Measurements from ENCODE around the gene GBP1. TPM values are rescaled to one million over a fixed set of nuclear protein-coding genes. Genes with fewer than 3 reads are reported as not detected.
A peak's percentile ranks its signal among the peaks of the same experiment; 100 is the strongest.
"Not testable (repeated sequence)": the region's sequence is repeated elsewhere in the genome, so short reads cannot be mapped to it uniquely, and the experiment has no call there.

Gene GBP1, protein sequence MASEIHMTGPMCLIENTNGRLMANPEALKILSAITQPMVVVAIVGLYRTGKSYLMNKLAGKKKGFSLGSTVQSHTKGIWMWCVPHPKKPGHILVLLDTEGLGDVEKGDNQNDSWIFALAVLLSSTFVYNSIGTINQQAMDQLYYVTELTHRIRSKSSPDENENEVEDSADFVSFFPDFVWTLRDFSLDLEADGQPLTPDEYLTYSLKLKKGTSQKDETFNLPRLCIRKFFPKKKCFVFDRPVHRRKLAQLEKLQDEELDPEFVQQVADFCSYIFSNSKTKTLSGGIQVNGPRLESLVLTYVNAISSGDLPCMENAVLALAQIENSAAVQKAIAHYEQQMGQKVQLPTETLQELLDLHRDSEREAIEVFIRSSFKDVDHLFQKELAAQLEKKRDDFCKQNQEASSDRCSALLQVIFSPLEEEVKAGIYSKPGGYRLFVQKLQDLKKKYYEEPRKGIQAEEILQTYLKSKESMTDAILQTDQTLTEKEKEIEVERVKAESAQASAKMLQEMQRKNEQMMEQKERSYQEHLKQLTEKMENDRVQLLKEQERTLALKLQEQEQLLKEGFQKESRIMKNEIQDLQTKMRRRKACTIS
- not detected in 2 replicates for total RNA-seq (2014; rRNA removed; shearing (Covaris generic))

DNA sequence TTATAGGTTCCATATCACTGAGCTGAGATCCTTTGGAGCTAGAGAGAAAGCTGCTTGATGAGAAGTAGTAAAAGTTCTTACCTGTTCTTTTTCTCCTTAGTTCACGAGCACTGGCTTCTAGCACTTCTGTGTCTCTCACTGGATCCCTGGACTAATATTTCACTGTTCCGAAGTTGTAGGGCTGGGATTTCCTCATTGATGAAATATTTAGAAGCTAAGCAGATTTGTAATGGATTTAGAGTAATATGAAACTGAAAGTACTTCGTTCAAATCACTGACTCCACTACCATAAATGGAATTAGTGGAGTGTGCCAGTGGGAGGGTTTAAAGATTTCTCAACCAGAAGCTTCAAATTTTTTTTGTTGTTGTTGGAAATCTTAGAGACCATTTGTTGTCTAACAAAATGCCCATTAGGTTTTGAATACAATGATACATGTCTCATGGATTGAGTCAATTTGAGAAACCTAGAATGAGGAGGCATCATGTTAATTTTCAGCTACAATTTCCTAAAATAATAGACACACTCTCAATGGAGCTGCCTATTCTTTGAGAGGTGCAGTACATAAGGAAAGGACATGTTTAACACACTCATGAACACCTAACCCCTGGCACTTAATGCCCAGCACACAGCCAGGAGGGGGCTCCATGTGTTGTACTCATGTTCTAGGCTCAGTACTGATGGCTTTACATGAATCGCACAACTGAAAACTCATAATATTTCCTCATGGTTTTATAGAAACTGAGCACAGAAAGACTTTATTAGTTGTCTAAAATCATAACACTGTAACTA is at the start of gene GBP1:
TSS of gene GBP1 (minus strand) at position 130 of the 790 bp plus-strand sequence. CDS start 1,974 bp downstream, outside the sequence.
- in situ Hi-C loops (cut with HindIII; ENCODE audit: low sequenced_read_pairs) = no loop called here
- DNase-seq (ENCODE audit: low spot score) = peak; percentile 6

DNA sequence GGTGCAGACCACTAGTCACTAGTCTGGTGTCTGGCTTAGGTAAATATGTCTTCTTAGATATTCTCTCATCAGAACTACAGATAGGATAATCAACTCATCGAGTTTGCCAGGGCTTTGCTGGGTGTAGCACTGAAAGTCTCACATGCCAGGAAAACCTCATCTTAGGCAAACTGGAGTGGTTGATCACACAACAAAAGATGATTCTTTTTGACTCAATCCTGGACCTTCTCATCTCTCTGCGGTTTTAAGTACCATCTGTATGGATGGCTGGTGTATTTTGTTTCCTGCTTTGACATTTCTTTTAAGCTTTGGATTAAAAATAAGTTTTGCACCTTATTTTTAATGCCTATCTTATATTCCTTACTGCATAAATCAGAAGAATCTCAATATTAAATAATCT is 49.7 kb upstream of the GBP1 start:
- no peak for DNase-seq (ENCODE audit: low spot score)
- in situ Hi-C loops (cut with HindIII; ENCODE audit: low sequenced_read_pairs) = no loop called here

DNA sequence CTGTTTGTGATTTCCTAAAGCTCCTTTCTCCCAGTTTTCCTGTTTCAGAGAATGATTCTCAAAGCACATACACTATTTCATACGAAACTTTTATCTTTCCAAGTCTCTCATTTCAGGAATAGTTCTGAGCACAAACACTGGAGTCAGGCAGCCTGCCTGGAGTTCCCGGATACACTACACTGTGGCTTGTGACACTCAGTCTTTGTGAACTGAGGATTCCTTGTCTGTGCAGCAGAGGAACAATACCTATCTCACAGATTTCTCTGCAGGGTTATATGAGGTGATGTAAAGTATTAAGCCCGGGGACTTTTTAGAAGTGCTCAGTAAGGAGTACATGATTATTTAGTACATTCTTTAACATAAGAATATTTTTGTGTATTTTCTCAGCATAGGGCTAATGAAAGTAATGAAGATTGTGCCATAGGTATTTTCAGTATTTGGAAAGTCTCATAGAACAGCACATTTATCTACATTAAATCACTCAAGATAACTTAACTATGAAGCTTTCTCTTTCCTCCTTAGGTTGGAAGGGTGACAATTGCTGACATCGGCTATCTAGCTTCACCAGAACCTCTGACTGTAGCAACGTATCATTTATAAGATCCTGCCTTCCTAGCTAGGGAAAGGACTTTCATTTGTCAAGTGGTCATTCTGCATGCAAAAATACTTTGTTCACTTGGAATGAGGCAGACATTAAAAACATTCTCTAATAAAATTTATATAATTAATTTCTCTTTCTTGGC is 48.0 kb upstream of the GBP1 start:
- in situ Hi-C loops (cut with HindIII; ENCODE audit: low sequenced_read_pairs) = no loop called here
- DNase-seq (ENCODE audit: low spot score) = no peak

DNA sequence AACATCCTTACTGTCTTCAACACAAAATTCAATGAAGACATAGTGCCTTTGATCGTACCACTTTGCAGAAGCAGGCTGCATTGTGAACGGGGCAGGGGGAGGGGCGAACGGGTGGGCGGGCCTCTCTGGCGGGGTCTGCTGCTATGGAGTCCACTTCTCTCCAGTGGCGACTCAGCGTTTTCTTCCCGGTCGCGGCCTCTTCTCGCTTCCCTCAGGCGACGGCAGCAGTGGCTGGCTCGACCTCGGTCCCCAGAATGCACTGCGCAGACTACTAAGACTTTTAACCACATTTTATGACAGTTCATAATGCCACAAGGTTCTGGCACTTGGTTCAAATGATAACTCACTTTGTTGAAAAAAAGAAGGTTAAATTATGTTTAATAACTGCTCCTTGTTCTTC is 39.7 kb upstream of the GBP1 start:
- DNase-seq (ENCODE audit: low spot score) = no peak
- in situ Hi-C loops (cut with HindIII; ENCODE audit: low sequenced_read_pairs) = no loop called here

DNA sequence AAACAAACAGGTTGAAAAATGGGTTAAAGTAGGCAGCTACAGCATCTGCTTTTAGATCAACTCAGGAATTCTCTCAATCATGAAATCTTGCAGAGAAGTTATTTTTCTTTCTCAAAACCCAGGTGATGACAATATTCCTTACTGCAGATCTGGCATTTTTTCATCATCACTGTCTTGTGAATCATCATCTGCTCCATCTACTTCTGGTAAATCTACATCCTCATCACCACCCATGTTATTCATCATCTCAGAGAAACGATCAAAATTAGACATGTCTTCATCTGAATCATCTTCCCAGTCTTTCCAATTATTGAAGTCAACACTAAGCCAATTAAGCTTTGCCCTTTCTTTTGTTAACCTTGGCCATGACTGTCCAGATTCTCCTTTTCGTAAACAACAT is 39.1 kb upstream of the GBP1 start:
- no peak for DNase-seq (ENCODE audit: low spot score)
- in situ Hi-C loops (cut with HindIII; ENCODE audit: low sequenced_read_pairs) = no loop called here

DNA sequence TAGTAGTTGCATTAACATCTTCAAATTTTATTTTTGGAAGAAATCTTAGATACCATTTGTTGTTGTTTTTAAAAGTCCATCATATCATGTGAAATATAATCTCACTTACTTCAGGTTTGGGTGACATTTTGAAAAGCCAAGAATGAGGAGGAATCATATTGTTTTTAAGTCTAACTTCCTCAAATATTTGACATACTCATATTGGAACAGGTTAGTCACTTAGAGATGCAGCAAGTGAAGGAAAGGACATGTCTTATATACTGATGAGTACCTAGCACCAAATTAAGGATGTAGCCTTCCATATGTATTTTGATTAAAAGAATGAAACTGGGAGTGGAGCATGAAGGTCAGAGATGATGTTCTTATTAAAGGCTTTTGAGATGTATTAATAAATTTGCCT is 37.0 kb upstream of the GBP1 start:
- in situ Hi-C loops (cut with HindIII; ENCODE audit: low sequenced_read_pairs) = no loop called here
- no peak for DNase-seq (ENCODE audit: low spot score)

DNA sequence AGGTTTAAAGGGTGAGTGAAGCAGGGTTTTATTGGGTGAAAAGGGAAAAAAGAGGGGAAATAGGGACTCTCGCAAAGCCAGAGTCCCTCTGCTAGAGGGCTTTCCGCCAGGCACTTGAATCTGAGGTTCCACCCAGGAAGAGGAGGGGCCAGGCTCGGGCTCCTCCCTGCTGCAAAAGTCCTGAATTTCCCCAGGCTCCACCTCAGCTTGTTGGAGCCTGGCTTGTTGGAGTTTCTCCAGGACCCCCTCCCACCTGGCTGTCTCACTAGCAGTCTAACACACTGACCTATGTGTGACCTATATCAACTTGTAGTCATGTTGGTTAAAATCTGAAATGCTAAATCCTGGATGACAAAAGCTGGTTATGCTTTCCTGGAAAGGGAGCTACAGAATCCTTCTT is 35.4 kb upstream of the GBP1 start:
- no peak for DNase-seq (ENCODE audit: low spot score)
- in situ Hi-C loops (cut with HindIII; ENCODE audit: low sequenced_read_pairs) = no loop called here

DNA sequence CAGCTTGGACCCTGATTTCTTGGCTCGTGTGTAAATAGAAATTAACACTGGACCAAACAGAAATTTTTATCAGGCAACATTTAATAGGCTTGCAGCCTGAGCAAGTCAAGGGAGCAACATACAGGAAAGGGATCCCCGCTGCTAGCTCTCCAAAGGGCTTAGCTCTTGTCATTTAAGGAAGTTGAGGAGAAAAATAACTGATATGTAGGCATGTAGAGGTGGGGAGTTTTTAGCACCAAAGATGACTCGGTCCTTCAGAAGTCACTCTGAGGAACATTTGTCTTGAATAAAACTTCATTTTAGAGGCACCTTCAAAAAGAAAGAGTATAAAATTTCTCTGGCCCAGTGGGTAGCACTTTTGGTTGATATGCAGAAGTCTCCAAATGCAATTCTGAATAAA is 33.8 kb upstream of the GBP1 start:
- in situ Hi-C loops (cut with HindIII; ENCODE audit: low sequenced_read_pairs) = no loop called here

DNA sequence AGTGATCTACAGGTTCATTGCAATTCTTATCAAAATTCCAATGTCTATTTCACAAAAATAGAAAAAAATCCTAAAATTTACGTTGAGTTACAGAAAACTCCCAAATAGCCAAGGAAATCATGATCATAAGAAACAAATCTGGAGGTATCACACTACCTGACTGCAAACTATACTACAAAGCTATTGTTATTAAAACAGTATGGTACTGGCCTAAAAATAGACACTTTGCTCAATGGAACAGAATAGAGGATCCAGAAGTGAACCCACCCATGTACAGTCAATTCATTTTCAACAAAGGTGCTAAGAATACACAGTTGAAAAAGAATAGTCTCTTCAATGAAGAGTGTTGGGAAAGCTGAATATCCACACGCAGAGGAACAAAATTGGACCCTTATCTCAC is 30.7 kb upstream of the GBP1 start:
- no peak for DNase-seq (ENCODE audit: low spot score)
- in situ Hi-C loops (cut with HindIII; ENCODE audit: low sequenced_read_pairs) = no loop called here

More for the DNA sequence above, 33.8 kb upstream of the GBP1 start:
- no peak for DNase-seq (ENCODE audit: low spot score)

DNA sequence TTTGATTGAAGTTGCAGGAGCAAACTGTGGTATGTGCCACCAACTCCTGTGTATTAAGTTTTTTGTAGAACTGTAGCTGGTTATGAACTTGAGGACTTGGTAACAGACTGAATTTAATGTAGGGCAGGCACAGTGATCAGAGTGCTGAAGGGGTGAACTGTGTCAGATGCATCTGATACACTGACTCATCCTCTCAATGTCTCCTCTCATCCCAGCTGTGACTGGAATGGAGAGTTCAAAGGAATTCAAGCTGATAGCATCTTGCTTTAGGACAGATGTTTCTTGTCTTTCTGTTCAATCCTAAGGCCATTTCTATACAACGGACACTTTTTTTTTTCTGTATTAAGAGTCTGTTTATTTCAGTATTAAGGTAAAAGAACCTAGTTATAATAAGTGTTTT is 25.0 kb upstream of the GBP1 start:
- in situ Hi-C loops (cut with HindIII; ENCODE audit: low sequenced_read_pairs) = no loop called here
- no peak for DNase-seq (ENCODE audit: low spot score)

DNA sequence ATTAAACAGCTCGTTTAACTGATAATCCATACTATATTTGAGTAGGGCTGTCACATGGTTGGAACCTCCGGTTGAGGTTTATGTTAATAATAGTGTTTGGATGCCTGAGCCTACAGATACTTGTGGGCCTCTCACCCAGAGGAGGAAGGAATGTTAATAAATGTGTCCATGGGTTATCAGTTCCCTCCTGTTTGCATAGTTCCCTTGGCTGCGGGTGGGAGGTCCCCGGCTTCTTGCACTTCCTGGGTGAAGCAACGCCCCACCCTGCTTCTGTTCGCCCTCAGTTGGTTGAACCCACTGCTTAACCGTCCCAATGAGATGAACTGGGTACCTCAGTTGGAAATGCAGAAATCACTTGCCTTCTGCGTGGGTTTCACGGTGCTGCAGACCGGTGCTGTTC is 23.6 kb upstream of the GBP1 start:
- in situ Hi-C loops (cut with HindIII; ENCODE audit: low sequenced_read_pairs) = no loop called here
- DNase-seq (ENCODE audit: low spot score) = no peak

DNA sequence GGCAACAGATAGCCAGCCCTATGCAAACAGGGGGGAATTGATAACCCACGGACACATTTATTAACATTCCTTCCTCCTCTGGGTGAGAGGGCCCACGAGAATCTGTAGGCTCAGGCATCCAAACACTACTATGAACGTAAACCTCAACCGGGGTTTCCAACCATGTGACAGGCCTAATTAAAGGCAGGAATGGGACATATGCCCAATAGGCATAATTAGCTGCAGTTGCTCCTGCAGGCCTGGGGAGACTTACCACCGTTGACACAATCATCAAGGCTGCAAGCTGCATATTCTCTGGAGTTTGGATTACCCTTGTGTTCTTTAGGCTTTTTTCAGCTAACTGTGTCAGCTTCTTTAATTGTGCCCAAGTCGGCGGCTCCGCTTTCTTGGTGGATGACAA is 22.2 kb upstream of the GBP1 start:
- in situ Hi-C loops (cut with HindIII; ENCODE audit: low sequenced_read_pairs) = no loop called here
- no peak for DNase-seq (ENCODE audit: low spot score)

DNA sequence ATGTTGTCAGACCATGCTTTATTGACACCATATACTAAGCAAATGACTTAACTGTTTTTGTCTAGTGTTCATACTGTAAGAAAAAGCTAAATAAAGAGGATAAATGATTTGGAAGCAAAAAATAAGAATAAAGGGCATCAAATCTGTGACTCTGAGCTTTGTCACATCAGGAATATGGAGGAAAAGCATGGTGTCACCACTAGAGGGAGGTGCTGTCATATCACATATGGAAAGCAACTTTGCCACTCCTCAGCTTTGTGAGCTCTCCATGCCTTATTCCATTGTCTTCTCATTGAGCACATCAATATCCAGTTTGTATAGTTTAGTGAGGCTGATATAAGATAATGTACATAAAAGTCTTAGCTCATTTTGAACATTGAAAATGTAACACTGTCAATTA is 20.8 kb upstream of the GBP1 start:
- DNase-seq (ENCODE audit: low spot score) = peak; percentile 10
- in situ Hi-C loops (cut with HindIII; ENCODE audit: low sequenced_read_pairs) = no loop called here

DNA sequence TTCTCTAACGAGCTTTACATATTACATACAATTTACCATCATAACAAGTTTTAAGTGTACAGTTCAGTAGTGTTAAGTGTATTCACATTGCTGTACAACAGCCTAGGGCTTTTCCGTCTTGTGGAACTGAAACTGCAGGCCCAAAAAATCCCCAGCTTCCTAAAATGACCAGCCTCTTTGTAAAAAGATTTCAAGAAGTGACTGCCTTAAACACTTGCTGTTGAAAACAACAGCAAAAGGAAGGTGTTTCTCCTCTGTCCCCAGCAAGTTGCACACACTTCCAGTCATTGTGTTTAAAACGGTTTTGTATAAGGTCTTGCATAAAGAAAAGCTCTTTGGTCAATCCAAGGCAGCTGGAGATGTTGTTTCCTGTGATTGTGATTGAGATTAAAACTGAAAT is 16.0 kb upstream of the GBP1 start:
- in situ Hi-C loops (cut with HindIII; ENCODE audit: low sequenced_read_pairs) = no loop called here

DNA sequence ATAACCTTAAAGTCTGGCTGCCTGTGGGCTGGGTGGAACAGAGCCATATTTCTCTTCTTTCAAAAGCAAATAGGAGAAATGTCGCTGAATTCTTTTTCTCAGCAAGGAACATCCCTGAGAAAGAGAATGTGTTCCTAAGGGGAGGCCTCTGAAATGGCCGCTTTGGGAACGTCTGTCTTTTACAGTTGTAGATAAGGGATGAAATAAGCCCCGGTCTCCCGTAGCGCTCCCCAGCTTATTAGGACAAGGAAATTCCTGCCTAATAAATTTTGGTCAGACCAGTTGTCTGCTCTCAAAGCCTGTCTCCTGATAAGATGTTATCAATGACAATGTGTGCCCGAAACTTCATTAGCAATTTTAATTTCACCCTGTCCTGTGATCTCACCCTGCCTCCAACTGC is 15.1 kb upstream of the GBP1 start:
- DNase-seq (ENCODE audit: low spot score); in situ Hi-C loops (cut with HindIII; ENCODE audit: low sequenced_read_pairs): not testable (repeated sequence)

More for the DNA sequence above, 16.0 kb upstream of the GBP1 start:
- no peak for DNase-seq (ENCODE audit: low spot score)

DNA sequence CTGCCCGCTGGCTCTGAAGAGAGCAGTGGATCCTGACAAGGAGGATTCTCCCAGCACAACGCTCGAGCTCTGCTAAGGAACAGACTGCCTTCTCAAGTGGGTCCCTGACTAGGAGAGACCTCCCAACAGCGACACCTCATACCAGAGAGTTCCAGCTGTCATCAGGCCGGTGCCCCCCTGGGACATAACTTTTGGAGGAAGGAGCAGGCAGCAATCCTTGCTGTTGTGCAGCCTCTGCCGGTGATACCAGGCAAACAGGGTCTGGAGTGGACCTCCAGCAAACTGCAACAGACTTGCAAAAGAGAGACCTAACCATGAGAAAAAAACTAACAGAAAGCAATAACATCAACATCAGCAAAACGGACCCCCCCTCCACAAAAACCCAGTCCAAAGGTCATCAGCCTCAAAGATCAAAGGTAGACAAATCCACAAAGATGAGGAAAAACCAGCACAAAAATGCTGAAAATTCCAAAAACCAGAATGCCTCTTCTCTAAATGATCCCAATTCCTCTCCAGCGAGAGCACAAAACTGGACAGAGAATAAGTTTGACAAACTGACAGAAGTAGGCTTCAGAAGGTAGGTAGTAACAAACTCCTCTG is 7.6 kb upstream of the GBP1 start:
- DNase-seq (ENCODE audit: low spot score) = not testable (repeated sequence)

DNA sequence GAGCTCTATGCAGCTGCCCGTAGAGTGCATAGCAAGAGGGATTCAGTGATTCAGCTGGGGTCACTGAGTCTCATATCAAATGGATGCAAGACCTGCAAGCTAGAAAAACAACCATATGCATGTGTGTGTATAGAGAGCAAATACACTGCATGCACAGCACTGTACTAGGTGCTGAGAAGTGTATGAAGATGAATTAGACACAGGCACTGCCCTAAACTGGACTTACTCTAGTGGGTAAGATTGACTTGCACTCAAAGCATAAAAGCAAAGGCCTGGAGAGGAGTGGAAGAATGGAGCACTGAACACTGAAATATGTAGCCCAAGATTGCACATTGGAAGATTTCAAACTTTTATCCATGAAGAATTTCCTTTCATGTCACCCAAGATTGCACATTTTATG is 5.5 kb upstream of the GBP1 start:
- in situ Hi-C loops (cut with HindIII; ENCODE audit: low sequenced_read_pairs) = no loop called here
- DNase-seq (ENCODE audit: low spot score) = no peak

More for the DNA sequence above, 7.6 kb upstream of the GBP1 start:
- in situ Hi-C loops (cut with HindIII; ENCODE audit: low sequenced_read_pairs) = not testable (repeated sequence)

DNA sequence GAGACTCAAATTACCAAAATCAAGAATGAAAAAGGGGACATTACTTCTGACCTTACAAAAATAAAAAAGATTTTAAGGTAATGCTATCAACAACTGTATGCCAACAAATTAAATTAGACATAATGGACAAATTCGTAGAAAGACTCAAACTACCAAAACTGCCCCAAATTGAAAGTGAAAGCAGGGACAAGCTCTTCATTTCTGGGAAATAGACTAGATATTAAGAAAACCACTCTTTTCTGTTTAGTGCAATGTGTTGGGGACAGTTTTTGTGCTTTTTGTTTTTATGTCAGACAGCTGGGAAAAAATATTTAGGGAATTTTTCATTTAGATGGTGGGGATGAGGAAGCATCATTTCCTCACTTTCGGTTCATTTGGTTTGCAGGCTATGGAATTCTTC is 4.9 kb upstream of the GBP1 start:
- in situ Hi-C loops (cut with HindIII; ENCODE audit: low sequenced_read_pairs) = no loop called here
- DNase-seq (ENCODE audit: low spot score) = no peak

DNA sequence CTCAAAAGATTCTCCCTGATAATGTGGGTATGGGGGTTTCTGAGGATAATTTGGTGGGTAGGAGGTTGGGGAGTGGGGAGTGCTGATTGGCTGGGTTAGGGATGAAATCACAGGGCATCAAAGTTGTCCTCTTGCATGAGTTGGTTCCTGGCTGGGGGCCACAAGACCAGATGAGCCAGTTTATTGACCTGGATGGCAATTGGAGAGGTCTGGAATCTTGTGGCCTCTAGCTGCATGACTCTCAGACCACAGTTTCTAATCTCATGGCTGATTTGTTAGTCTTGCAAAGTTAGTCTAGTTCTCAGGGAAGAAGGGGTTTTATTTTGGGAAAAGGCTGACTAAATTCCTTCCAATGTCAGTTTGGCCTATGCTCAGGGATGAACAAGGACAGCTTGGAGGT is 3.3 kb upstream of the GBP1 start:
- in situ Hi-C loops (cut with HindIII; ENCODE audit: low sequenced_read_pairs) = no loop called here
- no peak for DNase-seq (ENCODE audit: low spot score)
